ENCODE measurements around the gene DDX50.
"Not testable (repeated sequence)": the region's sequence is repeated elsewhere in the genome, so short reads cannot be mapped to it uniquely, and the experiment has no call there.

DDX50 gene

GRCh38 chr10:68925489-68925888 lies 24.4 kb downstream of the DDX50 start:
- no peak for TF ChIP-seq POLR2A (IDR thresholded peaks at IDR 0.05; ENCODE audit: extremely low read depth, insufficient read length)
- TF ChIP-seq MYC (IDR thresholded peaks at IDR 0.05; ENCODE audit: low read depth, low read length), result no peak
- TF ChIP-seq CTCF (IDR thresholded peaks at IDR 0.05; ENCODE audit: low read depth, low read length), result no peak
- no peak for TF ChIP-seq MAX (IDR thresholded peaks at IDR 0.05; ENCODE audit: low read depth, low read length)
- no peak for DNase-seq (ENCODE audit: low read depth)
- H3K4me3 ChIP-seq (ENCODE audit: low read depth, low read length), result no peak overlapping the region

GRCh38 chr10:68929157-68929556 lies 28.0 kb downstream of the DDX50 start:
- DNase-seq (ENCODE audit: low read depth); H3K4me3 ChIP-seq (ENCODE audit: low read depth, low read length): not testable (repeated sequence)

- H3K4me3 ChIP-seq (ENCODE audit: low read depth, low read length), result not testable (repeated sequence)
These were observed 28.8 kb downstream of the DDX50 start for GRCh38 chr10:68929888-68930287.

GRCh38 chr10:68932860-68933259 lies 31.7 kb downstream of the DDX50 start:
- not testable (repeated sequence) for DNase-seq (ENCODE audit: low read depth); H3K4me3 ChIP-seq (ENCODE audit: low read depth, low read length)

More at GRCh38 chr10:68929888-68930287, 28.8 kb downstream of the DDX50 start:
- not testable (repeated sequence) for DNase-seq (ENCODE audit: low read depth)

GRCh38 chr10:68934994-68935393 lies 33.9 kb downstream of the DDX50 start:
- DNase-seq (ENCODE audit: low read depth), result no peak
- TF ChIP-seq MAX (IDR thresholded peaks at IDR 0.05; ENCODE audit: low read depth, low read length), result no peak
- TF ChIP-seq MYC (IDR thresholded peaks at IDR 0.05; ENCODE audit: low read depth, low read length), result no peak
- TF ChIP-seq POLR2A (IDR thresholded peaks at IDR 0.05; ENCODE audit: extremely low read depth, insufficient read length), result no peak
- TF ChIP-seq CTCF (IDR thresholded peaks at IDR 0.05; ENCODE audit: low read depth, low read length), result no peak
- no peak overlapping the region for H3K4me3 ChIP-seq (ENCODE audit: low read depth, low read length)

- DNase-seq (ENCODE audit: low read depth), result no peak
- no peak overlapping the region for H3K4me3 ChIP-seq (ENCODE audit: low read depth, low read length)
- TF ChIP-seq MYC (IDR thresholded peaks at IDR 0.05; ENCODE audit: low read depth, low read length) (no peak), POLR2A (IDR thresholded peaks at IDR 0.05; ENCODE audit: extremely low read depth, insufficient read length) (no peak), CTCF (IDR thresholded peaks at IDR 0.05; ENCODE audit: low read depth, low read length) (no peak), MAX (IDR thresholded peaks at IDR 0.05; ENCODE audit: low read depth, low read length) (no peak)
These were observed 37.0 kb downstream of the DDX50 start for GRCh38 chr10:68938117-68938516.

GRCh38 chr10:68938884-68939283 lies 37.8 kb downstream of the DDX50 start:
- no peak for TF ChIP-seq MYC (IDR thresholded peaks at IDR 0.05; ENCODE audit: low read depth, low read length)
- TF ChIP-seq MAX (IDR thresholded peaks at IDR 0.05; ENCODE audit: low read depth, low read length), result no peak
- no peak for TF ChIP-seq CTCF (IDR thresholded peaks at IDR 0.05; ENCODE audit: low read depth, low read length)
- TF ChIP-seq POLR2A (IDR thresholded peaks at IDR 0.05; ENCODE audit: extremely low read depth, insufficient read length), result no peak
- no peak for DNase-seq (ENCODE audit: low read depth)
- no peak overlapping the region for H3K4me3 ChIP-seq (ENCODE audit: low read depth, low read length)

- DNase-seq (ENCODE audit: low read depth); H3K4me3 ChIP-seq (ENCODE audit: low read depth, low read length): not testable (repeated sequence)
These were observed 39.8 kb downstream of the DDX50 start for GRCh38 chr10:68940917-68941316.
